HL-60 (cell line): ENCODE data around the gene TXNDC2.

ENCODE experiments used
- DNase-seq, 2 experiments: peaks; one replicate each; pipeline ENCODE4 v3.0.0-alpha.2; 2010 to 2020; ENCODE audit warnings: low read depth in 1 of 2, low spot score in 1 of 2
- H3K27ac ChIP-seq: fragments of 250-450 bp; sonication (Bioruptor Pico); replicated peaks from 2 replicates; pipeline ENCODE4 v1.5.1; 2020; ENCODE audit warnings: mild to moderate bottlenecking, moderate library complexity
- H3K27me3 ChIP-seq: fragments of 250-450 bp; sonication (Bioruptor Pico); 2 replicates; pipeline ENCODE4 v1.5.1; 2021; ENCODE audit warnings: mild to moderate bottlenecking, moderate library complexity; ENCODE audit not compliant: insufficient read depth, poor library complexity, severe bottlenecking
- H3K4me3 ChIP-seq: replicated peaks from 2 replicates; pipeline ENCODE4 v1.5.1; 2011; ENCODE audit warnings: mild to moderate bottlenecking, control low read depth, low read length; ENCODE audit not compliant: insufficient read depth
- GABPA ChIP-seq: IDR thresholded peaks from 2 replicates; pipeline ENCODE4 v1.6.1; 2012; ENCODE audit warnings: low read depth
- POLR2AphosphoS5 ChIP-seq: IDR thresholded peaks from 2 replicates; pipeline ENCODE4 v1.6.1; 2012; ENCODE audit warnings: low read depth
- SPI1 ChIP-seq: IDR thresholded peaks from 2 replicates; pipeline ENCODE4 v1.6.1; 2012; ENCODE audit warnings: low read depth, mild to moderate bottlenecking, borderline replicate concordance
- TF ChIP-seq, protein P1 (sequence below): IDR thresholded peaks from one replicate; pipeline ENCODE4 v1.5.1; 2011; ENCODE audit warnings: low read length, control low read depth, inconsistent platforms; ENCODE audit not compliant: insufficient read depth
- TF ChIP-seq, protein P2 (sequence below): IDR thresholded peaks from 2 replicates; pipeline ENCODE4 v1.6.1; 2012; ENCODE audit warnings: low read depth; ENCODE audit not compliant: insufficient replicate concordance

The TXNDC2 gene

DNA sequence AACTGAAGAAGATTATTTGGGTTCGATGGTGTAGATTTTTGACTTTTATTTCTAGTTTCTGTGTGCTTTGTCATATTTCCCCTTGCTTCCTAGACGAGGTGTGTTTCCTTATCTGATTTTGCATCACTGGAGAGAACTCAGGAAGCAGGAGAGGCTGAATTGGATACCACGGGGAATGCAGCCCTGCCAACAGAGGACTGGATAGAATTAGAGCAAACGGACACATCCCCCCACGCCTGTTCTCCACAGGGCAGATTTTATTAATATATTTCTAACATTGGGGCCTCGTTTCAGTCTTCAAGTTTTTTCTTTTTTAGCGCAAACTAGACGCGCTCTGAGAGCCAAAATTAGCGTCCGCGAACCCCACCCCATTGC lies 27.4 kb downstream of the TXNDC2 start:
- TF ChIP-seq POLR2AphosphoS5: no peak
- TF ChIP-seq, protein P1, sequence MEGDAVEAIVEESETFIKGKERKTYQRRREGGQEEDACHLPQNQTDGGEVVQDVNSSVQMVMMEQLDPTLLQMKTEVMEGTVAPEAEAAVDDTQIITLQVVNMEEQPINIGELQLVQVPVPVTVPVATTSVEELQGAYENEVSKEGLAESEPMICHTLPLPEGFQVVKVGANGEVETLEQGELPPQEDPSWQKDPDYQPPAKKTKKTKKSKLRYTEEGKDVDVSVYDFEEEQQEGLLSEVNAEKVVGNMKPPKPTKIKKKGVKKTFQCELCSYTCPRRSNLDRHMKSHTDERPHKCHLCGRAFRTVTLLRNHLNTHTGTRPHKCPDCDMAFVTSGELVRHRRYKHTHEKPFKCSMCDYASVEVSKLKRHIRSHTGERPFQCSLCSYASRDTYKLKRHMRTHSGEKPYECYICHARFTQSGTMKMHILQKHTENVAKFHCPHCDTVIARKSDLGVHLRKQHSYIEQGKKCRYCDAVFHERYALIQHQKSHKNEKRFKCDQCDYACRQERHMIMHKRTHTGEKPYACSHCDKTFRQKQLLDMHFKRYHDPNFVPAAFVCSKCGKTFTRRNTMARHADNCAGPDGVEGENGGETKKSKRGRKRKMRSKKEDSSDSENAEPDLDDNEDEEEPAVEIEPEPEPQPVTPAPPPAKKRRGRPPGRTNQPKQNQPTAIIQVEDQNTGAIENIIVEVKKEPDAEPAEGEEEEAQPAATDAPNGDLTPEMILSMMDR: no peak
- TF ChIP-seq SPI1: no peak
- no peak for TF ChIP-seq GABPA
- TF ChIP-seq, protein P2, sequence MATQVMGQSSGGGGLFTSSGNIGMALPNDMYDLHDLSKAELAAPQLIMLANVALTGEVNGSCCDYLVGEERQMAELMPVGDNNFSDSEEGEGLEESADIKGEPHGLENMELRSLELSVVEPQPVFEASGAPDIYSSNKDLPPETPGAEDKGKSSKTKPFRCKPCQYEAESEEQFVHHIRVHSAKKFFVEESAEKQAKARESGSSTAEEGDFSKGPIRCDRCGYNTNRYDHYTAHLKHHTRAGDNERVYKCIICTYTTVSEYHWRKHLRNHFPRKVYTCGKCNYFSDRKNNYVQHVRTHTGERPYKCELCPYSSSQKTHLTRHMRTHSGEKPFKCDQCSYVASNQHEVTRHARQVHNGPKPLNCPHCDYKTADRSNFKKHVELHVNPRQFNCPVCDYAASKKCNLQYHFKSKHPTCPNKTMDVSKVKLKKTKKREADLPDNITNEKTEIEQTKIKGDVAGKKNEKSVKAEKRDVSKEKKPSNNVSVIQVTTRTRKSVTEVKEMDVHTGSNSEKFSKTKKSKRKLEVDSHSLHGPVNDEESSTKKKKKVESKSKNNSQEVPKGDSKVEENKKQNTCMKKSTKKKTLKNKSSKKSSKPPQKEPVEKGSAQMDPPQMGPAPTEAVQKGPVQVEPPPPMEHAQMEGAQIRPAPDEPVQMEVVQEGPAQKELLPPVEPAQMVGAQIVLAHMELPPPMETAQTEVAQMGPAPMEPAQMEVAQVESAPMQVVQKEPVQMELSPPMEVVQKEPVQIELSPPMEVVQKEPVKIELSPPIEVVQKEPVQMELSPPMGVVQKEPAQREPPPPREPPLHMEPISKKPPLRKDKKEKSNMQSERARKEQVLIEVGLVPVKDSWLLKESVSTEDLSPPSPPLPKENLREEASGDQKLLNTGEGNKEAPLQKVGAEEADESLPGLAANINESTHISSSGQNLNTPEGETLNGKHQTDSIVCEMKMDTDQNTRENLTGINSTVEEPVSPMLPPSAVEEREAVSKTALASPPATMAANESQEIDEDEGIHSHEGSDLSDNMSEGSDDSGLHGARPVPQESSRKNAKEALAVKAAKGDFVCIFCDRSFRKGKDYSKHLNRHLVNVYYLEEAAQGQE: no peak
- H3K27me3 ChIP-seq: no peaks in the 10 kb centered on the region
- DNase-seq: no peak
- H3K27ac ChIP-seq: peak overlapping the region; percentile 88
- peak overlapping the region; percentile 75 for H3K4me3 ChIP-seq

DNA sequence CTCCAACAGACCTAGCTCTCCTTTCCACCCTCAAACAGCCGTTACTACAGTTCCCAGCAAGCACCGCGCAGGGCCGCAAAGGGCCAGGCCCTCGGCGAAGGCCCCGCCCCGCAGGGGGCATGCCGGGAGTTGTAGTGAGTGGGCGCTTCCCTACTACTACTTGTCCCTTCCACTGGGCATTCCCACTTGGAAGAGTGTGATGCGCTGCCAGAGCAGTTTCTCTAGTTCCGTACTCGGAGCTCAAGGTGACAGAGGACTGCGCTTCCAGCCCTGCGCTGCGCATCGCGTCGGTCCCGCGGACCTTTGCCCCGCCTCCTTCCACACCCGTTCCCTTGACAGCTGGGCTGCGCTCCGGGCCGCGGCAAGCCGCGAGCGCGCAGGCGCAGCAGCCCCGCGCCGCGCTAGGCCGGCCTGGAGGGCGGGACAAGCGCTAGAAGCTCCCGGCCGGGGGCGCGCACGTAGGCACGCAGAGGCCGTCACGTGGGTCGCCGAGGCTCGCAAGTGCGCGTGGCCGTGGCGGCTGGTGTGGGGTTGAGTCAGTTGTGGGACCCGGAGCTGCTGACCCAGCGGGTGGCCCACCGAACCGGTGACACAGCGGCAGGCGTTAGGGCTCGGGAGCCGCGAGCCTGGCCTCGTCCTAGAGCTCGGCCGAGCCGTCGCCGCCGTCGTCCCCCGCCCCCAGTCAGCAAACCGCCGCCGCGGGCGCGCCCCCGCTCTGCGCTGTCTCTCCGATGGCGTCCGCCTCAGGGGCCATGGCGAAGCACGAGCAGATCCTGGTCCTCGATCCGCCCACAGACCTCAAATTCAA lies 28.0 kb downstream of the TXNDC2 start, which contains the start of gene VAPA:
VAPA (plus strand) TSS at position 491 of the 808 bp plus-strand sequence; CDS start at position 732, 241 bp downstream.
- peak; percentile 97 to 98 for DNase-seq
- TF ChIP-seq, protein P2: peak; percentile 69
- no peak for TF ChIP-seq GABPA
- peak; percentile 96 for TF ChIP-seq POLR2AphosphoS5
- TF ChIP-seq SPI1: peak; percentile 49; the same call in 1 of the 2 replicates
- Histone ChIP-seq H3K4me3 (peak within 1 kb of the TSS; percentile 75), H3K27ac (peak within 1 kb of the TSS; percentile 89), H3K27me3 (no peaks in the 10 kb centered on the region)

DNA sequence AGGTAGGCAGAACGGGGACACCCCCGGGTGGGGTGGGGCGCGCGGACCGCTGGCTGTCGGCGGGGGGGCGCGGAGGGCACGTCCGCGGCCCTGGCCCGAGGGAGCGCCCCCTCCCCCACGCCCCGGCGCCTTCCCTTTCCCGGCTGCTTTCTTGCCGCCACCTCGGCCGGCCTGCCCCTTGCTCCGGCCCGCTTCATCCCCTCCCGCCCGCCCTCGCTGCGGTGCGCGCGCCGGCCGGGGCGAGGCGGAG lies 28.5 kb downstream of the TXNDC2 start:
- peak overlapping the region; percentile 88 for H3K27ac ChIP-seq
- DNase-seq: no peak

More for the DNA sequence above, 28.5 kb downstream of the TXNDC2 start:
- H3K27me3 ChIP-seq: no peaks in the 10 kb centered on the region
- peak overlapping the region; percentile 75 for H3K4me3 ChIP-seq
- TF ChIP-seq, protein P2: peak; percentile 6
- TF ChIP-seq, protein P1: no peak
